Left lung (tissue), 10 donors: ENCODE data around the gene NLRP1. TPM values are rescaled to one million over a fixed set of nuclear protein-coding genes. Genes with fewer than 3 reads are reported as not detected.

Experiments
- ATAC-seq: fragments of 200-7000 bp; cut with Tn5 transposase; one replicate; pipeline ENCODE4 v1.9.1; 2020; ENCODE audit warnings: moderate library complexity
- DNase-seq, 4 donors: peaks; one replicate each; pipeline ENCODE4 v3.0.0-alpha.2; 2013 to 2020
- H3K27ac ChIP-seq, 2 donors: fragments of 200-600 bp; sonication (generic) in 1 of 2; one replicate each; pipeline versions ENCODE4 v1.5.0 to v1.8.0; 2020 to 2021
- H3K27me3 ChIP-seq, 2 donors: fragments of 200-600 bp; sonication (generic) in 1 of 2; one replicate each; pipeline versions ENCODE4 v1.5.0 to v1.8.0; 2020 to 2021
- H3K36me3 ChIP-seq, 2 donors: fragments of 200-600 bp; sonication (generic) in 1 of 2; one replicate each; pipeline versions ENCODE4 v1.5.0 to v1.8.0; 2020 to 2021
- H3K4me1 ChIP-seq, 2 donors: fragments of 200-600 bp; one replicate each; pipeline ENCODE4 v1.8.0; 2021
- H3K4me3 ChIP-seq, 2 donors: fragments of 200-600 bp; sonication (generic) in 1 of 2; one replicate each; pipeline versions ENCODE4 v1.5.0 to v1.8.0; 2020 to 2021; ENCODE audit warnings: mild to moderate bottlenecking in 1 of 2
- H3K9me3 ChIP-seq, 2 donors: fragments of 200-600 bp; sonication (generic) in 1 of 2; one replicate each; pipeline versions ENCODE4 v1.5.0 to v1.8.0; 2020 to 2021
- CTCF ChIP-seq, 2 donors: fragments of 200-600 bp; sonication (generic) in 1 of 2; IDR thresholded peaks; one replicate each; pipeline versions ENCODE4 v1.5.0 to v1.8.0; 2021; ENCODE audit warnings: antibody characterized with exemption in 2 of 2
- intact Hi-C, 2 donors: fragments of 100-400 bp; cut with DNase I; formaldehyde crosslinking; loops; one replicate each; pipeline versions ENCODE4 v1.11.2 to v1.14.2; 2022
- polyA plus RNA-seq, 6 donors: library from polyadenylated mRNA; unstranded; fragments of 120-200 nt; gene quantifications; one replicate each; pipeline ENCODE4 v1.2.1, GENCODE V29; 2013; ENCODE audit not compliant: insufficient read length in 6 of 6
- total RNA-seq, 2 donors: library from RNA; stranded (reverse); fragmentation: NEBNext Ultra II Directional; extraction: Animal tissue kit (Norgen Biotek cat#: 25700); gene quantifications; one replicate each; pipeline ENCODE4 v1.2.1, GENCODE V29; 2021
- donor health status: DM: no; HTN: yes; CAD: no.
- donor health status: DM: no; HTN: no; CAD: no.

The NLRP1 gene
- total and polyA plus RNA-seq, 8 donors: 16.1 to 36.4 (median 31.2) TPM

- peaks cover 10 to 53% of the 10 kb centered on the region in 2 donors for H3K4me1 ChIP-seq
- intact Hi-C loops: loop anchor here in 1 of 2 donors (5.0 kb wide), 2 partner anchors 836 to 851 kb away; partner anchors contain the start of gene AIPL1
- no peak for DNase-seq
- H3K27ac ChIP-seq: peak overlapping the region; percentile 79 to 84
- H3K4me3 ChIP-seq: no peak overlapping the region
- no peak for TF ChIP-seq CTCF (IDR thresholded peaks at IDR 0.05)
- no peak for ATAC-seq
- H3K9me3 ChIP-seq: no peaks in the 10 kb centered on the region
- peaks cover 0 to 4% of the 10 kb centered on the region in 2 donors for H3K36me3 ChIP-seq
- peaks cover 0 to 4% of the 10 kb centered on the region in 2 donors for H3K27me3 ChIP-seq
Observed at GRCh38 chr17:5585836-5586521, 1.7 kb upstream of the NLRP1 start.

- Histone ChIP-seq H3K27ac (peak overlapping the region; percentile 79 to 84), H3K4me1 (peaks cover 10 to 59% of the 10 kb centered on the region in 2 donors), H3K36me3 (peaks cover 0 to 4% of the 10 kb centered on the region in 2 donors), H3K4me3 (no peak overlapping the region), H3K27me3 (no peaks in the 10 kb centered on the region), H3K9me3 (no peaks in the 10 kb centered on the region)
- no peak for TF ChIP-seq CTCF (IDR thresholded peaks at IDR 0.05)
- DNase-seq (no peak), ATAC-seq (no peak)
- intact Hi-C loops: loop anchor here in 1 of 2 donors (5.0 kb wide), 2 partner anchors 837 to 852 kb away; partner anchors contain the start of gene AIPL1
Observed at GRCh38 chr17:5585287-5585794, 1.0 kb upstream of the NLRP1 start.

DNA sequence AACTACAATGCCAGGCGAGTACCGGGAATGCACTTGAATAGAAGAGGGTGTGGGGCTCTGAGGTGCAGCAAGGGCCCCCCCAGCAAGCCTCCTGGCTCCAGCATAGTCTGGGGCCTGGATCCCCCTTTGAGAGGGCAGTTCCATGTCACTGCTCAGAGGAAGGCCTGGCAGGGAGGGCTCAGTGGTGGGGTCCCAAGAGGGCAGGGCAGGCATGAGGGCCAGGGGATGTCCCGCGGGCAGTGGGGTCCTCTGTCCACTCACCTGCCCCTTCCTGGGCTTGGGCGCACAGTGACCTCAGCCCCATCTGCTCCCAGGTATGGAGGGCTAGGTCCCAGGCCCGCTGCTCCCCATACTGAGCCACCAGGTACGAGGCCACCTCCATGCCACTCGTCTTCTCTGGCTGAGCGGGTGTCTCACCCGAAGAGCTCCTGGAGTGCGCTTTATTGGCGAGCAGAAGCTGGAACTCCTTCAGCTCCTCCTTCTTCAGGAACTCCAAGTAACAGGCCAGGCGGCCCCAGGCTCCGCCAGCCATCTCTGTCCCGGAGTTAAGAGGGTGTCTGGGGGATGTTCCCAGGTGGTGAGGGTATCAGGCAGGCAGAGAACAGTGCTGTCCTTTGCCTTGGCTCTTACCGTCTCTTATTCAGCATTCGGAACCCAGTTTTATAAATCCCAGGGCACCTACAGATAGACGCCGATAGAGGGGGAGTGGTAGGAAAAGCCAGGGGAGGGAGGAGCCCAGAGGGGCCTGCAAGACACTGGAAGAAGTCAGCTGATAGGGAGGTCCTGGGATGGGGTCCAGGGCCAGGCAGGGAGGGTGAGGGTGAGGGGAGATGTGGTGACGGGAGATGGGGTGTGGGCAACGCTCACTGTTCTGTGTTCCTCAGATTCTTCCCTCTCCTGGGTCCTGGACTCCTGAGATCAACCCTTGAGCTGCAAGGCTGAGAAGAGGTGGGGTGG is 605 bp downstream of the NLRP1 start:
- Histone ChIP-seq H3K36me3 (peaks cover 0 to 4% of the 10 kb centered on the region in 2 donors), H3K27me3 (no peaks in the 10 kb centered on the region), H3K4me1 (peaks cover 10 to 64% of the 10 kb centered on the region in 2 donors), H3K4me3 (peak overlapping the region; percentile 36 to 54), H3K9me3 (no peaks in the 10 kb centered on the region), H3K27ac (peak overlapping the region; percentile 79 to 84)
- intact Hi-C loops: no loop called here
- ATAC-seq (peak; percentile 17), DNase-seq (no peak)
- TF ChIP-seq CTCF (IDR thresholded peaks at IDR 0.05): no peak

DNA sequence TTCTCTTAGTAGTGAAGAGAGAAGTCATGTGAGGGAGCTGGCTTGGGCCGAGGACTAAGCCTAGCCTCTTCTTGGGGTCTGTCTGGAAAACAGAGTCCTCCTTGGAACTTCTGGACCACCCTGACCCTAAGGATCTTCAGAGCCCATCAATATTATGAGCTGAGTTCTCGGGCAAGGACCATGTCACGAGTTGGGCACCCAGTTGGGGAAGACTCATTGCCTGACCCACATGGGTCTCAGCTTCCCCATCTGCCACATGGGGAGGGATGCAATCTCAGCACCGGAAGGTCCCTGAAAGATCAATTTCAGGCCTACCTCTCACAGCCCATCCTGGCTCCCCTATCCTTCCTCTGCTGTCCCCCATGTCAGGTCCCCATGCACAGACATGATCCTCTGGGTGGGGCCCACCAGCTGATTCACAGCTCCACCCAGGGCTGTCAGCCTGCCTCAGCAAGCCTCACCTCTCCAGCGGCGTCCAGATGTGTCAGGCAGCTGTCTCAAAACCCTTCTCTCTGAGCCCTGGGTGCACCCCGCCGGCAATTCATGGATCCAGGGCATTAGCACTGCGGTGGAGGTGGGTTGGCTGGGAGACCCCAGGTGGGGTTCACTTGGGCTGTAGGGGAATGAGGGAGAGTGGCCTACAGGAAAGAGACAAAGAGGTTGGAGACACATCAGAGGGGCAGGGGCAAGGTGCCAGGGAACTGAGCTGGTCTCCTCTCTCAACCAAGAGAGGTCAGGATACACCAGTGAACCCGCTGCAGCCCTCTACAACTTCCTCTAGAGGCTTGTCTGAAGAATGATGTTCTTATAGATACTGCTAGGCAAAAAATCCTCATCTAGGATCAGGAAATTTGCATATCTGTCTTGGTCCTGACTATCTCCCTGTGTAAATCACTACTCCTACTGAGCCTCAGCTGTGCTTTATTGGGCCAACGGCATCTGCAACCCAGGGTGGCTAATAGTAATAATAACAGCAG is 1.8 kb downstream of the NLRP1 start:
- DNase-seq (no peak), ATAC-seq (no peak)
- Histone ChIP-seq H3K27ac (peak overlapping the region in 1 of 2 donors; percentile 79), H3K9me3 (no peaks in the 10 kb centered on the region), H3K27me3 (no peaks in the 10 kb centered on the region), H3K4me1 (peaks cover 10 to 64% of the 10 kb centered on the region in 2 donors), H3K36me3 (peaks cover 0 to 4% of the 10 kb centered on the region in 2 donors), H3K4me3 (peak overlapping the region in 1 of 2 donors; percentile 54)
- intact Hi-C loops: no loop called here
- no peak for TF ChIP-seq CTCF (IDR thresholded peaks at IDR 0.05)
